ENCODE measurements around the gene FRS2.

The FRS2 gene

GRCh38 chr12:69529021-69529420 is 58.8 kb downstream of the FRS2 start:
- Histone ChIP-seq H3K9ac (ENCODE audit: low read length) (no peak overlapping the region), H3K9me3 (ENCODE audit: control insufficient read depth, insufficient read depth, low read depth, low read length) (no peaks in the 10 kb centered on the region), H3K27me3 (ENCODE audit: control insufficient read depth, insufficient read depth, low read length) (no peaks in the 10 kb centered on the region), H3K4me3 (ENCODE audit: low read depth, low read length) (no peak overlapping the region), H3K27ac (ENCODE audit: low read depth, low read length) (no peak overlapping the region), H3K36me3 (ENCODE audit: control insufficient read depth, insufficient read depth, low read length) (no peaks in the 10 kb centered on the region), H3K4me1 (ENCODE audit: control insufficient read depth, insufficient read depth, low read length) (peaks cover 7% of the 10 kb centered on the region)

GRCh38 chr12:69533844-69534243 is 63.7 kb downstream of the FRS2 start:
- Histone ChIP-seq H3K27ac (ENCODE audit: low read depth, low read length) (peak overlapping the region; percentile 65; the same call in 1 of the 2 replicates), H3K9ac (ENCODE audit: low read length) (no peak overlapping the region), H3K27me3 (ENCODE audit: control insufficient read depth, insufficient read depth, low read length) (no peaks in the 10 kb centered on the region), H3K4me1 (ENCODE audit: control insufficient read depth, insufficient read depth, low read length) (peaks cover 16% of the 10 kb centered on the region), H3K36me3 (ENCODE audit: control insufficient read depth, insufficient read depth, low read length) (no peaks in the 10 kb centered on the region), H3K4me3 (ENCODE audit: low read depth, low read length) (no peak overlapping the region), H3K9me3 (ENCODE audit: control insufficient read depth, insufficient read depth, low read depth, low read length) (no peaks in the 10 kb centered on the region)

GRCh38 chr12:69534389-69534822 is 64.2 kb downstream of the FRS2 start:
- peak overlapping the region; percentile 38 for H3K9ac ChIP-seq (ENCODE audit: low read length)
- H3K9me3 ChIP-seq (ENCODE audit: control insufficient read depth, insufficient read depth, low read depth, low read length): no peaks in the 10 kb centered on the region
- no peaks in the 10 kb centered on the region for H3K36me3 ChIP-seq (ENCODE audit: control insufficient read depth, insufficient read depth, low read length)
- H3K4me3 ChIP-seq (ENCODE audit: low read depth, low read length): no peak overlapping the region
- H3K4me1 ChIP-seq (ENCODE audit: control insufficient read depth, insufficient read depth, low read length): peaks cover 16% of the 10 kb centered on the region
- no peak overlapping the region for H3K27ac ChIP-seq (ENCODE audit: low read depth, low read length)
- no peaks in the 10 kb centered on the region for H3K27me3 ChIP-seq (ENCODE audit: control insufficient read depth, insufficient read depth, low read length)

DNA sequence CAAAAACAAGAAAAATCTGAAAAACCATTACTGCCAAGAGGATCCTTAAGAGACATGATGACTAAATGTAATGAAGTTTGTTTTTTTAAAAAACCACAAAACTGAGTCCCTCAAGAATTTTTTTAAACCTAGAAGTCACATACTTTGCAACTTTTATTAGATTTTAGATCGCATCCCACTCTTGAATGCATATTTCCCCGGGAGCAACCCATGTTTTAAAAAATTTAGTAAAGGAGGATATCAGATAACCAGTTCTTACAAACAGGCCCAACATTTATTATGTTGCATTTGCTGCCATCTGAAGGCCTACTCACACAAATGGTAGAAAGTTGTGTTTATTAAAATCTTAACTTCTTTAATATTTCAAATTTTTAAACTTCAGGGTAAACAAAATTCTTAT is 70.8 kb downstream of the FRS2 start:
- H3K27ac ChIP-seq (ENCODE audit: low read depth, low read length): no peak overlapping the region

GRCh38 chr12:69544087-69544486 is 73.9 kb downstream of the FRS2 start:
- Histone ChIP-seq H3K9me3 (ENCODE audit: control insufficient read depth, insufficient read depth, low read depth, low read length) (peaks cover 3% of the 10 kb centered on the region; the same call in 1 of the 2 replicates), H3K36me3 (ENCODE audit: control insufficient read depth, insufficient read depth, low read length) (peaks cover 5% of the 10 kb centered on the region; the same call in 1 of the 2 replicates), H3K4me1 (ENCODE audit: control insufficient read depth, insufficient read depth, low read length) (no peaks in the 10 kb centered on the region), H3K4me3 (ENCODE audit: low read depth, low read length) (no peak overlapping the region), H3K27ac (ENCODE audit: low read depth, low read length) (no peak overlapping the region), H3K9ac (ENCODE audit: low read length) (no peak overlapping the region), H3K27me3 (ENCODE audit: control insufficient read depth, insufficient read depth, low read length) (no peaks in the 10 kb centered on the region)

More for the DNA sequence above, 70.8 kb downstream of the FRS2 start:
- H3K36me3 ChIP-seq (ENCODE audit: control insufficient read depth, insufficient read depth, low read length): peaks cover 5% of the 10 kb centered on the region; the same call in 1 of the 2 replicates
- no peaks in the 10 kb centered on the region for H3K4me1 ChIP-seq (ENCODE audit: control insufficient read depth, insufficient read depth, low read length)
- no peak overlapping the region for H3K4me3 ChIP-seq (ENCODE audit: low read depth, low read length)
- H3K27me3 ChIP-seq (ENCODE audit: control insufficient read depth, insufficient read depth, low read length): no peaks in the 10 kb centered on the region
- no peak overlapping the region for H3K9ac ChIP-seq (ENCODE audit: low read length)
- peaks cover 3% of the 10 kb centered on the region; the same call in 1 of the 2 replicates for H3K9me3 ChIP-seq (ENCODE audit: control insufficient read depth, insufficient read depth, low read depth, low read length)

DNA sequence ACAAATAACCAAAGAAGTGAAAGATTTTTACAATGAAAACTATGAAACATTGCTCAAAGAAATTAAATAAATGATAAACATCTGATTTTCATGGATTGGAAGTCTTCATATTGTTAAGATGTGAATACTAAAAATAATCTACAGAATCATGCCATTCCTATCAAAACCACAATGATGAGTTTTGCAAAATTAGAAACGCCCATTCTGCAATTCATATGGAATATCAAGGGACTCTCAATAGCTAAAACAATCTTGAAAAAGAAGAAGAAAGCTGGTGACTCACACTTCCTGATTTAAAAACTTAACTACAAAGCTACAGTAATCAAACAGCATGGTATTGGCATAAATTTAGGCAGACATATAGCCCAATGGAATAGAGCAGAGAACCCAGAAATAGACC is 74.9 kb downstream of the FRS2 start:
- H3K4me3 ChIP-seq (ENCODE audit: low read depth, low read length): no peak overlapping the region
- no peak overlapping the region for H3K27ac ChIP-seq (ENCODE audit: low read depth, low read length)
- peaks cover 5% of the 10 kb centered on the region; the same call in 1 of the 2 replicates for H3K36me3 ChIP-seq (ENCODE audit: control insufficient read depth, insufficient read depth, low read length)
- H3K27me3 ChIP-seq (ENCODE audit: control insufficient read depth, insufficient read depth, low read length): no peaks in the 10 kb centered on the region
- H3K4me1 ChIP-seq (ENCODE audit: control insufficient read depth, insufficient read depth, low read length): no peaks in the 10 kb centered on the region
- H3K9ac ChIP-seq (ENCODE audit: low read length): no peak overlapping the region
- peaks cover 3% of the 10 kb centered on the region; the same call in 1 of the 2 replicates for H3K9me3 ChIP-seq (ENCODE audit: control insufficient read depth, insufficient read depth, low read depth, low read length)

- H3K9ac ChIP-seq (ENCODE audit: low read length): no peak overlapping the region
- H3K36me3 ChIP-seq (ENCODE audit: control insufficient read depth, insufficient read depth, low read length): peaks cover 5% of the 10 kb centered on the region; the same call in 1 of the 2 replicates
- no peaks in the 10 kb centered on the region for H3K4me1 ChIP-seq (ENCODE audit: control insufficient read depth, insufficient read depth, low read length)
- H3K27ac ChIP-seq (ENCODE audit: low read depth, low read length): no peak overlapping the region
- peaks cover 3% of the 10 kb centered on the region; the same call in 1 of the 2 replicates for H3K9me3 ChIP-seq (ENCODE audit: control insufficient read depth, insufficient read depth, low read depth, low read length)
- no peak overlapping the region for H3K4me3 ChIP-seq (ENCODE audit: low read depth, low read length)
- no peaks in the 10 kb centered on the region for H3K27me3 ChIP-seq (ENCODE audit: control insufficient read depth, insufficient read depth, low read length)
Measured at GRCh38 chr12:69546693-69547438, 76.7 kb downstream of the FRS2 start.

- Histone ChIP-seq H3K4me1 (ENCODE audit: control insufficient read depth, insufficient read depth, low read length) (no peaks in the 10 kb centered on the region), H3K9ac (ENCODE audit: low read length) (no peak overlapping the region), H3K27ac (ENCODE audit: low read depth, low read length) (no peak overlapping the region), H3K9me3 (ENCODE audit: control insufficient read depth, insufficient read depth, low read depth, low read length) (peaks cover 3% of the 10 kb centered on the region; the same call in 1 of the 2 replicates), H3K27me3 (ENCODE audit: control insufficient read depth, insufficient read depth, low read length) (no peaks in the 10 kb centered on the region), H3K36me3 (ENCODE audit: control insufficient read depth, insufficient read depth, low read length) (no peaks in the 10 kb centered on the region), H3K4me3 (ENCODE audit: low read depth, low read length) (no peak overlapping the region)
Measured at GRCh38 chr12:69548687-69549086, 78.5 kb downstream of the FRS2 start.

GRCh38 chr12:69550569-69551350 is 80.6 kb downstream of the FRS2 start:
- no peaks in the 10 kb centered on the region for H3K4me1 ChIP-seq (ENCODE audit: control insufficient read depth, insufficient read depth, low read length)
- H3K9me3 ChIP-seq (ENCODE audit: control insufficient read depth, insufficient read depth, low read depth, low read length): no peaks in the 10 kb centered on the region
- H3K36me3 ChIP-seq (ENCODE audit: control insufficient read depth, insufficient read depth, low read length): no peaks in the 10 kb centered on the region
- no peak overlapping the region for H3K4me3 ChIP-seq (ENCODE audit: low read depth, low read length)
- H3K27me3 ChIP-seq (ENCODE audit: control insufficient read depth, insufficient read depth, low read length): no peaks in the 10 kb centered on the region
- H3K9ac ChIP-seq (ENCODE audit: low read length): no peak overlapping the region
- H3K27ac ChIP-seq (ENCODE audit: low read depth, low read length): no peak overlapping the region

- Histone ChIP-seq H3K9me3 (ENCODE audit: control insufficient read depth, insufficient read depth, low read depth, low read length) (no peaks in the 10 kb centered on the region), H3K9ac (ENCODE audit: low read length) (no peak overlapping the region), H3K27me3 (ENCODE audit: control insufficient read depth, insufficient read depth, low read length) (no peaks in the 10 kb centered on the region), H3K27ac (ENCODE audit: low read depth, low read length) (no peak overlapping the region), H3K36me3 (ENCODE audit: control insufficient read depth, insufficient read depth, low read length) (no peaks in the 10 kb centered on the region), H3K4me3 (ENCODE audit: low read depth, low read length) (no peak overlapping the region), H3K4me1 (ENCODE audit: control insufficient read depth, insufficient read depth, low read length) (no peaks in the 10 kb centered on the region)
Measured at GRCh38 chr12:69553628-69554248, 83.5 kb downstream of the FRS2 start.

Data from HUES6 (cell line).